ENCODE results near the gene APBA2.

The APBA2 gene

GRCh38 chr15:28942571-28942970 lies 56.8 kb downstream of the APBA2 start:
- Histone ChIP-seq H3K27me3 (replicated peaks; ENCODE audit: control insufficient read depth, insufficient read depth, low read length, poor library complexity, severe bottlenecking) (no peaks in the 10 kb centered on the region), H3K27ac (ENCODE audit: insufficient read depth, low read length, poor library complexity, severe bottlenecking) (no peak overlapping the region), H3K4me1 (ENCODE audit: control insufficient read depth, insufficient read depth, low read length, poor library complexity, severe bottlenecking) (peaks cover 32% of the 10 kb centered on the region), H3K9me3 (ENCODE audit: control insufficient read depth, low read length) (no peaks in the 10 kb centered on the region), H3K36me3 (ENCODE audit: control insufficient read depth, insufficient read depth, low read length) (no peaks in the 10 kb centered on the region), H3K4me3 (ENCODE audit: insufficient read depth, low read depth, low read length, poor library complexity, severe bottlenecking) (no peak overlapping the region)
- no peak for DNase-seq

- Histone ChIP-seq H3K36me3 (ENCODE audit: control insufficient read depth, insufficient read depth, low read length) (no peaks in the 10 kb centered on the region), H3K27ac (ENCODE audit: insufficient read depth, low read length, poor library complexity, severe bottlenecking) (no peak overlapping the region), H3K4me3 (ENCODE audit: insufficient read depth, low read depth, low read length, poor library complexity, severe bottlenecking) (no peak overlapping the region), H3K4me1 (ENCODE audit: control insufficient read depth, insufficient read depth, low read length, poor library complexity, severe bottlenecking) (peaks cover 33% of the 10 kb centered on the region), H3K27me3 (replicated peaks; ENCODE audit: control insufficient read depth, insufficient read depth, low read length, poor library complexity, severe bottlenecking) (no peaks in the 10 kb centered on the region), H3K9me3 (ENCODE audit: control insufficient read depth, low read length) (no peaks in the 10 kb centered on the region)
- DNase-seq: no peak
Measured at GRCh38 chr15:28943146-28943545, 57.4 kb downstream of the APBA2 start.

- H3K4me1 ChIP-seq (ENCODE audit: control insufficient read depth, insufficient read depth, low read length, poor library complexity, severe bottlenecking): peaks cover 37% of the 10 kb centered on the region
- H3K9me3 ChIP-seq (ENCODE audit: control insufficient read depth, low read length): no peaks in the 10 kb centered on the region
- no peak overlapping the region for H3K4me3 ChIP-seq (ENCODE audit: insufficient read depth, low read depth, low read length, poor library complexity, severe bottlenecking)
- no peaks in the 10 kb centered on the region for H3K36me3 ChIP-seq (ENCODE audit: control insufficient read depth, insufficient read depth, low read length)
- no peak overlapping the region for H3K27ac ChIP-seq (ENCODE audit: insufficient read depth, low read length, poor library complexity, severe bottlenecking)
- DNase-seq: no peak
- no peaks in the 10 kb centered on the region for H3K27me3 ChIP-seq (replicated peaks; ENCODE audit: control insufficient read depth, insufficient read depth, low read length, poor library complexity, severe bottlenecking)
Measured at GRCh38 chr15:28943611-28944230, 57.9 kb downstream of the APBA2 start.

GRCh38 chr15:28944286-28944685 lies 58.5 kb downstream of the APBA2 start:
- no peaks in the 10 kb centered on the region for H3K36me3 ChIP-seq (ENCODE audit: control insufficient read depth, insufficient read depth, low read length)
- no peaks in the 10 kb centered on the region for H3K9me3 ChIP-seq (ENCODE audit: control insufficient read depth, low read length)
- no peaks in the 10 kb centered on the region for H3K27me3 ChIP-seq (replicated peaks; ENCODE audit: control insufficient read depth, insufficient read depth, low read length, poor library complexity, severe bottlenecking)
- H3K4me1 ChIP-seq (ENCODE audit: control insufficient read depth, insufficient read depth, low read length, poor library complexity, severe bottlenecking): peaks cover 32% of the 10 kb centered on the region
- H3K4me3 ChIP-seq (ENCODE audit: insufficient read depth, low read depth, low read length, poor library complexity, severe bottlenecking): no peak overlapping the region
- H3K27ac ChIP-seq (ENCODE audit: insufficient read depth, low read length, poor library complexity, severe bottlenecking): no peak overlapping the region
- DNase-seq: no peak

- Histone ChIP-seq H3K4me3 (ENCODE audit: insufficient read depth, low read depth, low read length, poor library complexity, severe bottlenecking) (no peak overlapping the region), H3K27ac (ENCODE audit: insufficient read depth, low read length, poor library complexity, severe bottlenecking) (no peak overlapping the region), H3K27me3 (replicated peaks; ENCODE audit: control insufficient read depth, insufficient read depth, low read length, poor library complexity, severe bottlenecking) (no peaks in the 10 kb centered on the region), H3K9me3 (ENCODE audit: control insufficient read depth, low read length) (no peaks in the 10 kb centered on the region), H3K36me3 (ENCODE audit: control insufficient read depth, insufficient read depth, low read length) (no peaks in the 10 kb centered on the region), H3K4me1 (ENCODE audit: control insufficient read depth, insufficient read depth, low read length, poor library complexity, severe bottlenecking) (peaks cover 32% of the 10 kb centered on the region)
- no peak for DNase-seq
Measured at GRCh38 chr15:28944696-28945300, 59.0 kb downstream of the APBA2 start.

GRCh38 chr15:28945626-28946230 lies 60.0 kb downstream of the APBA2 start:
- DNase-seq: no peak
- H3K36me3 ChIP-seq (ENCODE audit: control insufficient read depth, insufficient read depth, low read length): no peaks in the 10 kb centered on the region
- no peak overlapping the region for H3K4me3 ChIP-seq (ENCODE audit: insufficient read depth, low read depth, low read length, poor library complexity, severe bottlenecking)
- H3K9me3 ChIP-seq (ENCODE audit: control insufficient read depth, low read length): no peaks in the 10 kb centered on the region
- peaks cover 32% of the 10 kb centered on the region for H3K4me1 ChIP-seq (ENCODE audit: control insufficient read depth, insufficient read depth, low read length, poor library complexity, severe bottlenecking)
- no peaks in the 10 kb centered on the region for H3K27me3 ChIP-seq (replicated peaks; ENCODE audit: control insufficient read depth, insufficient read depth, low read length, poor library complexity, severe bottlenecking)
- no peak overlapping the region for H3K27ac ChIP-seq (ENCODE audit: insufficient read depth, low read length, poor library complexity, severe bottlenecking)

- Histone ChIP-seq H3K36me3 (ENCODE audit: control insufficient read depth, insufficient read depth, low read length) (no peaks in the 10 kb centered on the region), H3K4me1 (ENCODE audit: control insufficient read depth, insufficient read depth, low read length, poor library complexity, severe bottlenecking) (peaks cover 25% of the 10 kb centered on the region), H3K4me3 (ENCODE audit: insufficient read depth, low read depth, low read length, poor library complexity, severe bottlenecking) (no peak overlapping the region), H3K9me3 (ENCODE audit: control insufficient read depth, low read length) (no peaks in the 10 kb centered on the region), H3K27ac (ENCODE audit: insufficient read depth, low read length, poor library complexity, severe bottlenecking) (no peak overlapping the region), H3K27me3 (replicated peaks; ENCODE audit: control insufficient read depth, insufficient read depth, low read length, poor library complexity, severe bottlenecking) (no peaks in the 10 kb centered on the region)
- DNase-seq: no peak
Measured at GRCh38 chr15:28946803-28947202, 61.0 kb downstream of the APBA2 start.

GRCh38 chr15:28947221-28947674 lies 61.5 kb downstream of the APBA2 start:
- Histone ChIP-seq H3K4me1 (ENCODE audit: control insufficient read depth, insufficient read depth, low read length, poor library complexity, severe bottlenecking) (peaks cover 20% of the 10 kb centered on the region), H3K27ac (ENCODE audit: insufficient read depth, low read length, poor library complexity, severe bottlenecking) (peak overlapping the region; percentile 2), H3K27me3 (replicated peaks; ENCODE audit: control insufficient read depth, insufficient read depth, low read length, poor library complexity, severe bottlenecking) (no peaks in the 10 kb centered on the region), H3K9me3 (ENCODE audit: control insufficient read depth, low read length) (no peaks in the 10 kb centered on the region), H3K36me3 (ENCODE audit: control insufficient read depth, insufficient read depth, low read length) (no peaks in the 10 kb centered on the region), H3K4me3 (ENCODE audit: insufficient read depth, low read depth, low read length, poor library complexity, severe bottlenecking) (no peak overlapping the region)
- no peak for DNase-seq

GRCh38 chr15:28948036-28948435 lies 62.3 kb downstream of the APBA2 start:
- peaks cover 18% of the 10 kb centered on the region for H3K4me1 ChIP-seq (ENCODE audit: control insufficient read depth, insufficient read depth, low read length, poor library complexity, severe bottlenecking)
- no peaks in the 10 kb centered on the region for H3K9me3 ChIP-seq (ENCODE audit: control insufficient read depth, low read length)
- no peaks in the 10 kb centered on the region for H3K27me3 ChIP-seq (replicated peaks; ENCODE audit: control insufficient read depth, insufficient read depth, low read length, poor library complexity, severe bottlenecking)
- H3K4me3 ChIP-seq (ENCODE audit: insufficient read depth, low read depth, low read length, poor library complexity, severe bottlenecking): no peak overlapping the region
- H3K27ac ChIP-seq (ENCODE audit: insufficient read depth, low read length, poor library complexity, severe bottlenecking): no peak overlapping the region
- H3K36me3 ChIP-seq (ENCODE audit: control insufficient read depth, insufficient read depth, low read length): no peaks in the 10 kb centered on the region
- DNase-seq: no peak

GRCh38 chr15:28950916-28951315 lies 65.1 kb downstream of the APBA2 start:
- Histone ChIP-seq H3K4me1 (ENCODE audit: control insufficient read depth, insufficient read depth, low read length, poor library complexity, severe bottlenecking) (peaks cover 27% of the 10 kb centered on the region), H3K27ac (ENCODE audit: insufficient read depth, low read length, poor library complexity, severe bottlenecking) (no peak overlapping the region), H3K36me3 (ENCODE audit: control insufficient read depth, insufficient read depth, low read length) (no peaks in the 10 kb centered on the region), H3K4me3 (ENCODE audit: insufficient read depth, low read depth, low read length, poor library complexity, severe bottlenecking) (no peak overlapping the region), H3K27me3 (replicated peaks; ENCODE audit: control insufficient read depth, insufficient read depth, low read length, poor library complexity, severe bottlenecking) (no peaks in the 10 kb centered on the region), H3K9me3 (ENCODE audit: control insufficient read depth, low read length) (no peaks in the 10 kb centered on the region)
- no peak for DNase-seq

Data from effector memory CD4-positive, alpha-beta T cell (primary cell).